ENCODE data around the gene PCBP3.
"Not testable (repeated sequence)": the region's sequence is repeated elsewhere in the genome, so short reads cannot be mapped to it uniquely, and the experiment has no call there.

The PCBP3 gene

GRCh38 chr21:45874716-45875415, 231.3 kb downstream of the PCBP3 start:
- no peak for DNase-seq (ENCODE audit: low read depth, low spot score)

GRCh38 chr21:45875416-45875760, 231.9 kb downstream of the PCBP3 start:
- DNase-seq (ENCODE audit: low read depth, low spot score) = no peak

GRCh38 chr21:45875881-45876280, 232.4 kb downstream of the PCBP3 start:
- DNase-seq (ENCODE audit: low read depth, low spot score) = no peak

- DNase-seq (ENCODE audit: low read depth, low spot score) = no peak
Measured at GRCh38 chr21:45876381-45877170, 233.1 kb downstream of the PCBP3 start.

GRCh38 chr21:45877171-45877438, 233.6 kb downstream of the PCBP3 start:
- DNase-seq (ENCODE audit: low read depth, low spot score) = no peak

GRCh38 chr21:45877821-45878469, 234.4 kb downstream of the PCBP3 start:
- no peak for DNase-seq (ENCODE audit: low read depth, low spot score)

GRCh38 chr21:45880097-45881068, 236.9 kb downstream of the PCBP3 start:
- peak; percentile 54 for DNase-seq (ENCODE audit: low read depth, low spot score)

- no peak for DNase-seq (ENCODE audit: low read depth, low spot score)
Measured at GRCh38 chr21:45882645-45883044, 239.1 kb downstream of the PCBP3 start.

GRCh38 chr21:45883090-45883489, 239.6 kb downstream of the PCBP3 start:
- no peak for DNase-seq (ENCODE audit: low read depth, low spot score)

- no peak for DNase-seq (ENCODE audit: low read depth, low spot score)
Measured at GRCh38 chr21:45885597-45885929, 242.0 kb downstream of the PCBP3 start.

- DNase-seq (ENCODE audit: low read depth, low spot score) = not testable (repeated sequence)
Measured at GRCh38 chr21:45885930-45886601, 242.5 kb downstream of the PCBP3 start.

GRCh38 chr21:45886610-45887026, 243.1 kb downstream of the PCBP3 start:
- no peak for DNase-seq (ENCODE audit: low read depth, low spot score)

GRCh38 chr21:45887120-45887611, 243.6 kb downstream of the PCBP3 start:
- no peak for DNase-seq (ENCODE audit: low read depth, low spot score)

- DNase-seq (ENCODE audit: low read depth, low spot score) = no peak
Measured at GRCh38 chr21:45887788-45888187, 244.3 kb downstream of the PCBP3 start.

- no peak for DNase-seq (ENCODE audit: low read depth, low spot score)
Measured at GRCh38 chr21:45888386-45889009, 245.0 kb downstream of the PCBP3 start.

GRCh38 chr21:45889256-45889655, 245.7 kb downstream of the PCBP3 start:
- no peak for DNase-seq (ENCODE audit: low read depth, low spot score)

GRCh38 chr21:45889961-45890360, 246.4 kb downstream of the PCBP3 start:
- DNase-seq (ENCODE audit: low read depth, low spot score) = no peak

- DNase-seq (ENCODE audit: low read depth, low spot score) = no peak
Measured at GRCh38 chr21:45891388-45892155, 248.0 kb downstream of the PCBP3 start.

- no peak for DNase-seq (ENCODE audit: low read depth, low spot score)
Measured at GRCh38 chr21:45892156-45892915, 248.8 kb downstream of the PCBP3 start.
